Naive thymus-derived CD4-positive, alpha-beta T cell (primary cell): Measurements from ENCODE around the gene NAP1L1. TPM values are rescaled to one million over a fixed set of nuclear protein-coding genes. Genes with fewer than 3 reads are reported as not detected.

Experiments
- ATAC-seq: fragments of 150-1000 bp; cut with Tn5 transposase; 2 replicates; pipeline ENCODE4 v1.10.0; 2021; ENCODE audit warnings: mild to moderate bottlenecking, moderate library complexity
- CTCF ChIA-PET: fragments of 350-600 bp; sonication (Branson Sonifier 250); formaldehyde crosslinking; loops from one replicate; lab custom pipeline; 2021; ENCODE audit warnings: antibody characterized with exemption; lab: Charles Lee
- POLR2A ChIA-PET: fragments of 350-600 bp; sonication (Branson Sonifier 250); formaldehyde crosslinking; loops from one replicate; lab custom pipeline; 2021; ENCODE audit warnings: antibody characterized with exemption, inconsistent platforms; lab: Charles Lee
- DNase-seq, 9 donors: peaks; one replicate each; pipeline versions ENCODE4 v3.0.0 to v3.0.0-alpha.2; 2020 to 2022; ENCODE audit warnings: mixed read lengths in 1 of 9
- H3K27ac ChIP-seq: one replicate; pipeline ENCODE4 v1.7.0; 2013; ENCODE audit warnings: mild to moderate bottlenecking, low read depth, low read length, moderate library complexity
- H3K27me3 ChIP-seq, 2 donors: one replicate each; pipeline ENCODE4 v1.7.0; 2013; ENCODE audit warnings: low read length in 2 of 2, mild to moderate bottlenecking in 2 of 2, moderate library complexity in 2 of 2; ENCODE audit not compliant: control insufficient read depth in 2 of 2, insufficient read depth in 2 of 2
- H3K36me3 ChIP-seq, 3 experiments: 1 replicate in 2 of 3; 2 replicates in 1 of 3; pipeline ENCODE4 v1.7.0; 2013; ENCODE audit warnings: low read length in 3 of 3, mild to moderate bottlenecking in 3 of 3, moderate library complexity in 1 of 3; ENCODE audit not compliant: insufficient read depth in 3 of 3, control insufficient read depth in 2 of 3
- H3K4me1 ChIP-seq, 2 donors: one replicate each; pipeline ENCODE4 v1.7.0; 2013; ENCODE audit warnings: low read length in 2 of 2, mild to moderate bottlenecking in 2 of 2, moderate library complexity in 1 of 2; ENCODE audit not compliant: control insufficient read depth in 2 of 2, insufficient read depth in 2 of 2
- H3K4me3 ChIP-seq: 2 replicates; pipeline ENCODE4 v1.7.0; 2013; ENCODE audit warnings: mild to moderate bottlenecking, low read length
- H3K9me3 ChIP-seq, 3 experiments: 1 replicate in 2 of 3; 2 replicates in 1 of 3; pipeline ENCODE4 v1.7.0; 2013; ENCODE audit warnings: low read length in 3 of 3; ENCODE audit not compliant: control insufficient read depth in 2 of 3
- H3K27ac Mint-ChIP-seq, 9 donors: one replicate each; pipeline ENCODE4 v1.8.0; 2020 to 2022; ENCODE audit warnings: mixed read lengths in 9 of 9, mild to moderate bottlenecking in 8 of 9, moderate library complexity in 5 of 9, inconsistent platforms in 2 of 9
- H3K27me3 Mint-ChIP-seq, 5 donors: one replicate each; pipeline ENCODE4 v1.8.0; 2021 to 2022; ENCODE audit warnings: mixed read lengths in 5 of 5, mild to moderate bottlenecking in 1 of 5
- H3K36me3 Mint-ChIP-seq, 5 donors: one replicate each; pipeline ENCODE4 v1.8.0; 2020 to 2022; ENCODE audit warnings: mixed read lengths in 5 of 5, mild to moderate bottlenecking in 3 of 5, inconsistent platforms in 1 of 5
- H3K4me1 Mint-ChIP-seq, 7 donors: one replicate each; pipeline ENCODE4 v1.8.0; 2020 to 2022; ENCODE audit warnings: mixed read lengths in 7 of 7, mild to moderate bottlenecking in 3 of 7, inconsistent platforms in 1 of 7
- H3K4me3 Mint-ChIP-seq, 10 donors: one replicate each; pipeline ENCODE4 v1.8.0; 2020 to 2022; ENCODE audit warnings: mild to moderate bottlenecking in 10 of 10, mixed read lengths in 10 of 10, moderate library complexity in 6 of 10, inconsistent platforms in 2 of 10
- H3K9me3 Mint-ChIP-seq, 11 donors: one replicate each; pipeline ENCODE4 v1.8.0; 2020 to 2022; ENCODE audit warnings: mixed read lengths in 11 of 11, mild to moderate bottlenecking in 4 of 11, inconsistent platforms in 1 of 11, moderate library complexity in 1 of 11
- intact Hi-C, 2 donors: fragments of 100-400 bp; cut with micrococcal nuclease; formaldehyde crosslinking; loops; one replicate each; pipeline ENCODE4 v1.15.1; 2023
- polyA plus RNA-seq, 2 donors: library from polyadenylated mRNA; unstranded; fragments of 300-500 nt; fragmentation: Illumina TruSeq; gene quantifications; one replicate each; pipeline ENCODE4 v1.2.3, GENCODE V29; 2021
- total RNA-seq, 6 experiments: library from RNA in 5 of 6; stranded (reverse) in 5 of 6; gene quantifications; 1 replicate in 5 of 6; 2 replicates in 1 of 6; pipeline ENCODE4 v1.2.3 and lab custom pipeline; 2021 to 2026

NAP1L1 gene
- total and polyA plus RNA-seq, 7 experiments from 2014 or later = 172 to 862 (median 557) TPM

- DNase-seq (no peak), ATAC-seq (no peak)
- Histone ChIP-seq H3K4me1 (no peaks in the 10 kb centered on the region), H3K9me3 (no peaks in the 10 kb centered on the region), H3K27me3 (no peaks in the 10 kb centered on the region), H3K4me3 (no peak overlapping the region), H3K36me3 (no peaks in the 10 kb centered on the region), H3K27ac (no peak overlapping the region)
- Mint-ChIP-seq H3K36me3 (peaks cover 0 to 3% (median 0%) of the 10 kb centered on the region in 5 donors), H3K27ac (no peak overlapping the region), H3K27me3 (peaks cover 0 to 3% (median 0%) of the 10 kb centered on the region in 5 donors), H3K9me3 (no peaks in the 10 kb centered on the region), H3K4me1 (peaks cover 0 to 18% (median 0%) of the 10 kb centered on the region in 7 donors), H3K4me3 (no peak overlapping the region)
- CTCF ChIA-PET = no interaction called here
- intact Hi-C loops = no loop called here
- POLR2A ChIA-PET = no interaction called here
These were observed 70.9 kb downstream of the NAP1L1 start for GRCh38 chr12:76013603-76014002.

DNA sequence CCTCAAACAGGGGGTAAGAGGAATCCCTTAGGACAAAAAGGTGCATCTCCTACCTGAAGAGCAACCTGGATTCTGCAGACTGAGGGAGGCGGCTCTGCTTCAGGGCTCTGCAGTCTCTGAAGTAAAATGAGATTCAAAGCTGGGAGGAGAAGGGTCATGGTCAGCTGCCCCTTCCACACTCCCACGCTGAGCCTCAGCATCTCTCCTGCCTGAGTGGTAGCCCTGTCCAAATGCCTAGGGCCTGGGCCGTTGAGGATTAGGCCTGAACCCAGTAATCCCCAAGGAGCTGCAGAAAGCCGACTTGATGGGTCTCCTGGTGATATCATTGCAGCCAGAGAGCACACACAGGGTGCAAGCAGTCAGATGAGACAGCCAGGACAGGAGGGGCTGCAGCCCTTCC, 71.8 kb downstream of the NAP1L1 start:
- H3K9me3 Mint-ChIP-seq = no peaks in the 10 kb centered on the region
- H3K4me1 ChIP-seq = no peaks in the 10 kb centered on the region
- H3K4me3 ChIP-seq = no peak overlapping the region
- POLR2A ChIA-PET = no interaction called here
- DNase-seq = no peak
- no peaks in the 10 kb centered on the region for H3K27me3 ChIP-seq
- intact Hi-C loops = no loop called here
- CTCF ChIA-PET = no interaction called here
- no peaks in the 10 kb centered on the region for H3K9me3 ChIP-seq
- no peak for ATAC-seq
- H3K27me3 Mint-ChIP-seq = peaks cover 0 to 3% (median 0%) of the 10 kb centered on the region in 5 donors
- no peak overlapping the region for H3K27ac ChIP-seq
- no peak overlapping the region for H3K4me3 Mint-ChIP-seq
- peaks cover 0 to 14% (median 0%) of the 10 kb centered on the region in 7 donors for H3K4me1 Mint-ChIP-seq
- no peaks in the 10 kb centered on the region for H3K36me3 ChIP-seq
- H3K27ac Mint-ChIP-seq = no peak overlapping the region
- H3K36me3 Mint-ChIP-seq = peaks cover 0 to 3% (median 0%) of the 10 kb centered on the region in 5 donors

DNA sequence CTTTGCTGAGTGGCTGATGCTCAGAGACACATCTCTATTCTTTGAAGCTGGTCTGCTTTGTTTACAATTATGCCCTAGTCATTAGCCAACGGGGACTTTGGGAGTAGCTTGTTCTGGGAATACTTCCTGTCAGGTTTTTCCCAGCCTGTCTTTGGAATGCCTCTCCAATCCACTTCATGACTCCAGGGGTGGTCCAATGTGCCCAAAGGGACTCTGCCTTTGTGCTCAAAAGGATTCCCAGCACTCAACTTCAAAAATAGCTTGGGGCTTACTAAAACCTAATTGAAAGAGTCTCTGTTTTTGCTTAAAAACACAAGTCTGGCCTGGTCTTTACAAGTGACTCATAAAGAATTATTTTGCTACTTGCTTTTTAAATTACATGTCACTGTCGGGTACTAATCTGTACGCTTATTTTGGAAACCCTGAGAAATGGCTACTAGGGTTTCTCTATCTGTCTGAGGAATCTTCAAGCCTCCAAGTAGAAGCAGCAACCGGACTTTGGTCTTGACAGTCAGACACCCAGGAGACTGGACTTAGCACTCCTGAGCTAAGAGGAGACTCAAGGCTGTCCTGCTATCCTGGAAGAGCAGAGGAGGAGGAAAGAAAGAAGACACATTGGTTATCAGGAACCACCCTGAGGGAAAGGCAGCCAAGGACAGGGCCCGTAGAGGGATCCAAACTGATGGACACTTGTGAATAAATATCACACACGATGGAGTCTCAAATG, 73.6 kb downstream of the NAP1L1 start:
- intact Hi-C loops = no loop called here
- H3K9me3 Mint-ChIP-seq = no peaks in the 10 kb centered on the region
- no peaks in the 10 kb centered on the region for H3K9me3 ChIP-seq
- H3K4me1 Mint-ChIP-seq = peaks cover 0 to 9% (median 0%) of the 10 kb centered on the region in 7 donors
- no peaks in the 10 kb centered on the region for H3K27me3 ChIP-seq
- no peaks in the 10 kb centered on the region for H3K36me3 ChIP-seq
- no peak overlapping the region for H3K27ac ChIP-seq
- no peak overlapping the region for H3K27ac Mint-ChIP-seq
- no peaks in the 10 kb centered on the region for H3K4me1 ChIP-seq
- H3K4me3 ChIP-seq = no peak overlapping the region
- POLR2A ChIA-PET = no interaction called here
- peaks cover 0 to 3% (median 0%) of the 10 kb centered on the region in 5 donors for H3K36me3 Mint-ChIP-seq
- H3K4me3 Mint-ChIP-seq = no peak overlapping the region
- peaks cover 0 to 3% (median 0%) of the 10 kb centered on the region in 5 donors for H3K27me3 Mint-ChIP-seq
- ATAC-seq (no peak), DNase-seq (no peak)
- CTCF ChIA-PET = no interaction called here

GRCh38 chr12:76008428-76008827, 76.1 kb downstream of the NAP1L1 start:
- Mint-ChIP-seq H3K27ac (peak overlapping the region in 1 of 9 donors; percentile 39), H3K9me3 (peaks cover 0 to 10% (median 3%) of the 10 kb centered on the region in 11 donors), H3K36me3 (peaks cover 0 to 14% (median 0%) of the 10 kb centered on the region in 5 donors), H3K4me1 (no peaks in the 10 kb centered on the region), H3K4me3 (no peak overlapping the region), H3K27me3 (no peaks in the 10 kb centered on the region)
- Histone ChIP-seq H3K36me3 (no peaks in the 10 kb centered on the region), H3K4me1 (no peaks in the 10 kb centered on the region), H3K27ac (no peak overlapping the region), H3K27me3 (no peaks in the 10 kb centered on the region), H3K4me3 (no peak overlapping the region), H3K9me3 (no peaks in the 10 kb centered on the region)
- CTCF ChIA-PET = no interaction called here
- no peak for DNase-seq
- intact Hi-C loops = no loop called here
- POLR2A ChIA-PET = no interaction called here
- ATAC-seq = no peak

- Histone ChIP-seq H3K27ac (no peak overlapping the region), H3K9me3 (no peaks in the 10 kb centered on the region), H3K4me3 (no peak overlapping the region), H3K27me3 (no peaks in the 10 kb centered on the region), H3K4me1 (no peaks in the 10 kb centered on the region), H3K36me3 (no peaks in the 10 kb centered on the region)
- ChIA-PET CTCF (no interaction called here), POLR2A (no interaction called here)
- no peaks in the 10 kb centered on the region for H3K4me1 Mint-ChIP-seq
- peaks cover 0 to 14% (median 0%) of the 10 kb centered on the region in 5 donors for H3K36me3 Mint-ChIP-seq
- ATAC-seq (no peak), DNase-seq (no peak)
- no peak overlapping the region for H3K27ac Mint-ChIP-seq
- intact Hi-C loops = no loop called here
- no peak overlapping the region for H3K4me3 Mint-ChIP-seq
- H3K27me3 Mint-ChIP-seq = no peaks in the 10 kb centered on the region
- H3K9me3 Mint-ChIP-seq = peaks cover 0 to 10% (median 3%) of the 10 kb centered on the region in 11 donors
These were observed 76.8 kb downstream of the NAP1L1 start for GRCh38 chr12:76007640-76008039.

DNA sequence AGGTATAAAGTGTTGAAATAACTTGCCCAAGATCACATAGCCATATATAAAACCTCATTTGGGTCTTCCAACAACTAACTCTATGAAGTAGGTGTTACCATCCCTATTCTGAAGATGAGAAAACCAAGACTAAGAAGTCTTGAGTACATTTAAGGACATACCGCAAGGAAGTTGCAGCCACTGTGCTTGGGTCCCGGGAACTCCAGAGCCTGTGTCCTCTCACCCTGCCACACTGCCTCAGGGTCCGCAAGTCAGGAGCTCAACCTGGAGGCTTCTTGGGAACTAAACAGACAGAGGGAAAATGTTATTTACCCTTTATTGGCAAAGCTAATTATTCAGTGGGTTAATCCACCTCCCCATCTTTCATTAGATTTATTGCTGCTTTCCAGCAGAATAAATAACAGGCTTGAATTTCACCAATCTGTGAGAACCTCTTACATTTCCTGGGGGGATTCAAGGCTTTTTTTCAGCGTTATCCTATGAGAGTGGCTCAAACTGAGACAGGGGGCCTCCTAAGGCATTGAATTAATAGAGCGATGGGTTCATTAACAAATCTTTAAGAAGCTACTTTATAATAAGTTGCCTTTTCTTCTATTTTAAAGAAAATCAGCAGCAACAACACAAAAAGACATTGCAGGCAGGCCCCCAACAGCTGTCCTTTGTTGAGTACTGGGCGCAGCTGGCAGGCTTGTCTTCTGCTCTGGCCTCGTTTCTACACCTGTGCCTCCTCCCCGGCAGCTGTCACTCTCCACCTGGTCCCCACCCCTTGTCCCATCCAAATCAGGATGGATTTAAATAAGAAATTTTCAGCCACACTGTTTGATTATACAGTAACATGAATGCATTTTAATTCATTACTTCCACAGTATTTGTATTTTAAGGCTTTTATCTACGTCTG, 78.2 kb downstream of the NAP1L1 start:
- Mint-ChIP-seq H3K9me3 (peaks cover 0 to 10% (median 3%) of the 10 kb centered on the region in 11 donors), H3K4me3 (no peak overlapping the region), H3K27me3 (no peaks in the 10 kb centered on the region), H3K4me1 (no peaks in the 10 kb centered on the region), H3K36me3 (peaks cover 0 to 11% (median 0%) of the 10 kb centered on the region in 5 donors), H3K27ac (no peak overlapping the region)
- ChIA-PET CTCF (no interaction called here), POLR2A (interaction anchor here (0.6 kb wide), 1 partner anchor 17 kb away, joined by 3 read pairs; no protein-coding TSS in a partner anchor)
- Histone ChIP-seq H3K4me3 (no peak overlapping the region), H3K9me3 (no peaks in the 10 kb centered on the region), H3K36me3 (no peaks in the 10 kb centered on the region), H3K4me1 (no peaks in the 10 kb centered on the region), H3K27ac (no peak overlapping the region), H3K27me3 (no peaks in the 10 kb centered on the region)
- ATAC-seq (no peak), DNase-seq (no peak)
- intact Hi-C loops = no loop called here
